HepG2 (cell line): ENCODE data around the gene ELOVL5. TPM values are rescaled to one million over a fixed set of nuclear protein-coding genes. Genes with fewer than 3 reads are reported as not detected.

Experiments
- BRD4 ChIP-seq: sonication (generic); formaldehyde crosslinking; IDR thresholded peaks from 2 replicates; pipeline ENCODE4 v1.4.0; 2020; ENCODE audit warnings: missing genetic modification reagents
- FOXK1 ChIP-seq: sonication (generic); formaldehyde crosslinking; IDR thresholded peaks from 2 replicates; pipeline ENCODE4 v1.4.0; 2020; ENCODE audit warnings: low read depth, missing genetic modification reagents, borderline replicate concordance
- HMGXB4 ChIP-seq, 2 experiments: sonication (generic) in 1 of 2; formaldehyde crosslinking in 1 of 2; IDR thresholded peaks; 2 replicates each; pipeline versions ENCODE4 v1.4.0 to v1.6.1; 2018 to 2020; ENCODE audit warnings: missing genetic modification reagents in 2 of 2, borderline replicate concordance in 1 of 2, low read depth in 1 of 2, mild to moderate bottlenecking in 1 of 2, missing biosample characterization in 1 of 2
- HOXA3 ChIP-seq: sonication (generic); formaldehyde crosslinking; IDR thresholded peaks from 2 replicates; pipeline ENCODE4 v1.5.0; 2020; ENCODE audit warnings: missing genetic modification reagents
- KDM6A ChIP-seq: IDR thresholded peaks from 2 replicates; pipeline ENCODE4 v1.6.1; 2016; ENCODE audit warnings: low read depth
- KLF12 ChIP-seq: sonication (generic); formaldehyde crosslinking; IDR thresholded peaks from 2 replicates; pipeline ENCODE4 v1.4.0; 2020; ENCODE audit warnings: missing genetic modification reagents, borderline replicate concordance
- NFYB ChIP-seq: sonication (generic); formaldehyde crosslinking; IDR thresholded peaks from 2 replicates; pipeline ENCODE4 v1.4.0; 2020; ENCODE audit warnings: missing genetic modification reagents
- PHF21A ChIP-seq: sonication (generic); formaldehyde crosslinking; IDR thresholded peaks from 2 replicates; pipeline ENCODE4 v1.5.0; 2020; ENCODE audit warnings: mild to moderate bottlenecking, missing genetic modification reagents
- PITX1 ChIP-seq: sonication (generic); formaldehyde crosslinking; IDR thresholded peaks from 2 replicates; pipeline ENCODE4 v1.5.1; 2020; ENCODE audit warnings: mild to moderate bottlenecking, missing genetic modification reagents
- SMAD1 ChIP-seq: sonication (generic); formaldehyde crosslinking; IDR thresholded peaks from 2 replicates; pipeline ENCODE4 v1.4.0; 2020; ENCODE audit warnings: missing genetic modification reagents, low read depth, mild to moderate bottlenecking, borderline replicate concordance
- ZFP1 ChIP-seq: IDR thresholded peaks from 2 replicates; pipeline ENCODE4 v1.6.1; 2016
- ZNF33A ChIP-seq: sonication (generic); formaldehyde crosslinking; IDR thresholded peaks from 2 replicates; pipeline ENCODE4 v1.5.1; 2020; ENCODE audit warnings: missing genetic modification reagents, mild to moderate bottlenecking, moderate library complexity, borderline replicate concordance
- ZNF484 ChIP-seq: sonication (generic); formaldehyde crosslinking; IDR thresholded peaks from 2 replicates; pipeline ENCODE4 v1.5.1; 2020; ENCODE audit warnings: mild to moderate bottlenecking, low read depth, missing genetic modification reagents, borderline replicate concordance
- ZNF589 ChIP-seq: sonication (generic); formaldehyde crosslinking; conservative IDR thresholded peaks from 2 replicates; pipeline ENCODE4 v1.8.0; 2022; ENCODE audit warnings: mild to moderate bottlenecking, moderate library complexity, missing genetic modification reagents
- ZNF720 ChIP-seq: sonication (generic); formaldehyde crosslinking; IDR thresholded peaks from 2 replicates; pipeline ENCODE4 v1.4.0; 2020; ENCODE audit warnings: missing genetic modification reagents
- ZSCAN12 ChIP-seq: sonication (generic); formaldehyde crosslinking; IDR thresholded peaks from 2 replicates; pipeline ENCODE4 v1.9.0; 2021; ENCODE audit warnings: mild to moderate bottlenecking, missing genetic modification reagents
- polyA plus RNA-seq, 8 experiments: library from polyadenylated mRNA; depleted of rRNA in 3 of 8; stranded (reverse) in 7 of 8; unstranded in 1 of 8; fragments of >200 nt; fragmentation: Illumina TruSeq in 4 of 8; extraction: Trizol in 4 of 8; gene quantifications; 2 replicates each; pipeline versions ENCODE4 v1.2.1 to v1.2.3, GENCODE V29; 2011 to 2016; ENCODE audit warnings: low read depth in 4 of 8, missing spikeins in 1 of 8, mixed read lengths in 1 of 8; ENCODE audit not compliant: insufficient read depth in 1 of 8
- total RNA-seq, 5 experiments: library from RNA; depleted of rRNA; stranded (reverse); fragments of >200 nt; fragmentation: Illumina TruSeq; extraction: Trizol; gene quantifications; 2 replicates each; pipeline ENCODE4 v1.2.3, GENCODE V29; 2016; ENCODE audit warnings: low read depth in 1 of 5
- TF ChIP-seq, protein P1 (sequence below): IDR thresholded peaks from 2 replicates; pipeline ENCODE4 v1.6.1; 2016; ENCODE audit warnings: mild to moderate bottlenecking
- TF ChIP-seq, protein P2 (sequence below): sonication (generic); formaldehyde crosslinking; IDR thresholded peaks from 2 replicates; pipeline ENCODE4 v1.4.0; 2020; ENCODE audit warnings: missing genetic modification reagents, borderline replicate concordance
- TF ChIP-seq, protein P3 (sequence below): sonication (generic); formaldehyde crosslinking; conservative IDR thresholded peaks from 2 replicates; pipeline ENCODE4 v1.4.0; 2020; ENCODE audit warnings: missing genetic modification reagents

Gene ELOVL5
- total and polyA plus RNA-seq, 2 of the 13 experiments (the other 11 are each of a cell fraction or from before 2014, with no cell fraction given) = 50.1 to 72.4 TPM

DNA sequence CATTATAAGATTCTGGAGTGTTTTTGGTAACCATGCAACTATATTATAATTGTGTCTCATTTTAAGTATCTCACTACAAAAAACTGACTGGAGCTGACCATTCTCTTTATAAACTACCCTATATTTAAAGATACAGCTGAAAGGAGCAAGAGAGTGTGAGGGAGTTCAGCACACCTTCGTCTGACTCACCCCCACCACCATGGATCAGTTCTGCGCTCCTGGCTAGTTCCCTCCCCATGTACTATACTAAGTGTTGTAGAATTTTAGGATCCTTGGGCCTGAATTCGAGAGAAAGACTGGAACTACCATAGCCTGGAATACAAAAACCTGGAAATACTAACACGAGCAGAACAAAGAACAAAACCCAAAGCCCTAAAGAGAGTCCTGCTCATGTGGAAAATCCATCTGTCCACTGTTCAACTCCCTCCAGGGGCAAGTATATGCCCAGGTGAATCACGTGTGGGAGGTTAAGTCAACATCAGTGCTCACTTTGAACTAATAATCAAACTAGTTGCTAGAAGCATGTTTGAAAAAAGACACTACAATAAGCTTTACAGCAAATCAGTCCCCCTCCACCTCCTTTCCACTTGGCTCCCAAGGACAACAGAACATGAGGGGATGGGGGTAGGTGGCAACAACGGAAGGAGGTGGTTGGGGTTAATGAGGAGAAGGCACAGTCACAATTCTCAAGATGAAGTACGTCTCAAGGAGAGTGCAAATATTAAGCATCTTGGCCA is 46.8 kb downstream of the ELOVL5 start (continued):
- TF ChIP-seq HMGXB4 (CRISPR knock-in tag; IDR thresholded peaks at IDR 0.05; ENCODE audit: borderline replicate concordance in 1 of 2, low read depth in 1 of 2) (no peak), BRD4 (CRISPR knock-in tag) (no peak), SMAD1 (CRISPR knock-in tag) (no peak), PITX1 (CRISPR knock-in tag) (peak; percentile 87), ZSCAN12 (CRISPR knock-in tag) (no peak), KDM6A (CRISPR knock-in tag) (peak; percentile 27; the same call in 1 of the 2 replicates), ZFP1 (CRISPR knock-in tag) (0 out of 2 replicates have a peak, but pooled peaks have one; percentile 19), KLF12 (CRISPR knock-in tag) (no peak), HOXA3 (CRISPR knock-in tag) (peak; percentile 57), FOXK1 (CRISPR knock-in tag) (no peak), NFYB (CRISPR knock-in tag) (no peak), PHF21A (CRISPR knock-in tag) (peak; percentile 58; the same call in 1 of the 2 replicates), ZNF484 (CRISPR knock-in tag) (no peak), ZNF720 (CRISPR knock-in tag) (no peak), ZNF589 (CRISPR knock-in tag) (no peak), ZNF33A (CRISPR knock-in tag) (no peak)
- TF ChIP-seq, protein P1, sequence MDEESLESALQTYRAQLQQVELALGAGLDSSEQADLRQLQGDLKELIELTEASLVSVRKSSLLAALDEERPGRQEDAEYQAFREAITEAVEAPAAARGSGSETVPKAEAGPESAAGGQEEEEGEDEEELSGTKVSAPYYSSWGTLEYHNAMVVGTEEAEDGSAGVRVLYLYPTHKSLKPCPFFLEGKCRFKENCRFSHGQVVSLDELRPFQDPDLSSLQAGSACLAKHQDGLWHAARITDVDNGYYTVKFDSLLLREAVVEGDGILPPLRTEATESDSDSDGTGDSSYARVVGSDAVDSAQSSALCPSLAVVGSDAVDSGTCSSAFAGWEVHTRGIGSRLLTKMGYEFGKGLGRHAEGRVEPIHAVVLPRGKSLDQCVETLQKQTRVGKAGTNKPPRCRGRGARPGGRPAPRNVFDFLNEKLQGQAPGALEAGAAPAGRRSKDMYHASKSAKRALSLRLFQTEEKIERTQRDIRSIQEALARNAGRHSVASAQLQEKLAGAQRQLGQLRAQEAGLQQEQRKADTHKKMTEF (CRISPR knock-in tag) = peak; percentile 49; the same call in 1 of the 2 replicates
- TF ChIP-seq, protein P2, sequence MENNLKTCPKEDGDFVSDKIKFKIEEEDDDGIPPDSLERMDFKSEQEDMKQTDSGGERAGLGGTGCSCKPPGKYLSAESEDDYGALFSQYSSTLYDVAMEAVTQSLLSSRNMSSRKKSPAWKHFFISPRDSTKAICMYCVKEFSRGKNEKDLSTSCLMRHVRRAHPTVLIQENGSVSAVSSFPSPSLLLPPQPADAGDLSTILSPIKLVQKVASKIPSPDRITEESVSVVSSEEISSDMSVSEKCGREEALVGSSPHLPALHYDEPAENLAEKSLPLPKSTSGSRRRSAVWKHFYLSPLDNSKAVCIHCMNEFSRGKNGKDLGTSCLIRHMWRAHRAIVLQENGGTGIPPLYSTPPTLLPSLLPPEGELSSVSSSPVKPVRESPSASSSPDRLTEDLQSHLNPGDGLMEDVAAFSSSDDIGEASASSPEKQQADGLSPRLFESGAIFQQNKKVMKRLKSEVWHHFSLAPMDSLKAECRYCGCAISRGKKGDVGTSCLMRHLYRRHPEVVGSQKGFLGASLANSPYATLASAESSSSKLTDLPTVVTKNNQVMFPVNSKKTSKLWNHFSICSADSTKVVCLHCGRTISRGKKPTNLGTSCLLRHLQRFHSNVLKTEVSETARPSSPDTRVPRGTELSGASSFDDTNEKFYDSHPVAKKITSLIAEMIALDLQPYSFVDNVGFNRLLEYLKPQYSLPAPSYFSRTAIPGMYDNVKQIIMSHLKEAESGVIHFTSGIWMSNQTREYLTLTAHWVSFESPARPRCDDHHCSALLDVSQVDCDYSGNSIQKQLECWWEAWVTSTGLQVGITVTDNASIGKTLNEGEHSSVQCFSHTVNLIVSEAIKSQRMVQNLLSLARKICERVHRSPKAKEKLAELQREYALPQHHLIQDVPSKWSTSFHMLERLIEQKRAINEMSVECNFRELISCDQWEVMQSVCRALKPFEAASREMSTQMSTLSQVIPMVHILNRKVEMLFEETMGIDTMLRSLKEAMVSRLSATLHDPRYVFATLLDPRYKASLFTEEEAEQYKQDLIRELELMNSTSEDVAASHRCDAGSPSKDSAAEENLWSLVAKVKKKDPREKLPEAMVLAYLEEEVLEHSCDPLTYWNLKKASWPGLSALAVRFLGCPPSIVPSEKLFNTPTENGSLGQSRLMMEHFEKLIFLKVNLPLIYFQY (CRISPR knock-in tag) = no peak
- TF ChIP-seq, protein P3, sequence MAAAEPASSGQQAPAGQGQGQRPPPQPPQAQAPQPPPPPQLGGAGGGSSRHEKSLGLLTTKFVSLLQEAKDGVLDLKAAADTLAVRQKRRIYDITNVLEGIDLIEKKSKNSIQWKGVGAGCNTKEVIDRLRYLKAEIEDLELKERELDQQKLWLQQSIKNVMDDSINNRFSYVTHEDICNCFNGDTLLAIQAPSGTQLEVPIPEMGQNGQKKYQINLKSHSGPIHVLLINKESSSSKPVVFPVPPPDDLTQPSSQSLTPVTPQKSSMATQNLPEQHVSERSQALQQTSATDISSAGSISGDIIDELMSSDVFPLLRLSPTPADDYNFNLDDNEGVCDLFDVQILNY = no peak
